Prostate gland (tissue), 2 donors: Measurements from ENCODE around the gene CNTN5. TPM values are rescaled to one million over a fixed set of nuclear protein-coding genes. Genes with fewer than 3 reads are reported as not detected.

Experiments used
- DNase-seq: peaks from one replicate; pipeline ENCODE4 v3.0.0-alpha.2; 2019; ENCODE audit warnings: low spot score
- H3K27ac ChIP-seq, 2 donors: fragments of 200-600 bp; sonication (generic); 2 replicates each; pipeline ENCODE4 v1.5.1; 2017 to 2019
- H3K27me3 ChIP-seq: fragments of 200-600 bp; sonication (generic); replicated peaks from 2 replicates; pipeline ENCODE4 v1.5.1; 2019; ENCODE audit not compliant: insufficient read depth
- H3K36me3 ChIP-seq, 2 donors: fragments of 200-600 bp; sonication (generic); 1 replicate in 1 of 2; 2 replicates in 1 of 2; pipeline versions ENCODE4 v1.5.1 to v1.8.1; 2017 to 2019
- H3K4me1 ChIP-seq: fragments of 200-600 bp; sonication (generic); replicated peaks from 2 replicates; pipeline ENCODE4 v1.5.1; 2019
- H3K4me3 ChIP-seq, 2 donors: fragments of 200-600 bp; sonication (generic); 2 replicates each; pipeline ENCODE4 v1.5.1; 2017 to 2019
- H3K9me3 ChIP-seq: fragments of 200-600 bp; sonication (generic); 2 replicates; pipeline ENCODE4 v1.5.1; 2017
- CTCF ChIP-seq, 4 experiments: fragments of 200-600 bp in 2 of 4; fragments of 450-650 bp in 2 of 4; sonication (generic) in 2 of 4; IDR thresholded peaks; 1 replicate in 3 of 4; 2 replicates in 1 of 4; pipeline ENCODE4 v1.5.1; 2016 to 2019; ENCODE audit warnings: antibody characterized with exemption in 4 of 4, mild to moderate bottlenecking in 2 of 4, moderate library complexity in 2 of 4
- POLR2A ChIP-seq: fragments of 450-650 bp; IDR thresholded peaks from one replicate; pipeline ENCODE4 v1.6.1; 2016; ENCODE audit warnings: antibody characterized with exemption, mild to moderate bottlenecking
- POLR2AphosphoS5 ChIP-seq: sonication (generic); formaldehyde crosslinking; IDR thresholded peaks from one replicate; pipeline ENCODE4 v1.6.1; 2017; ENCODE audit warnings: antibody characterized with exemption
- WGBS: methylation state at CpG from one replicate; pipeline ENCODE4 v1.1.5; 2018; 5-methylcytosine and 5-hydroxymethylcytosine counted together
- intact Hi-C: fragments of 100-400 bp; cut with DNase I; formaldehyde crosslinking; loops from one replicate; pipeline ENCODE4 v1.14.2; 2022
- total RNA-seq, 2 donors: library from RNA; depleted of rRNA; stranded (reverse); fragments of >200 nt; gene quantifications; one replicate each; pipeline ENCODE4 v1.1.0, GENCODE V29; 2016

The CNTN5 gene
- total RNA-seq, 2 donors from 2014 or later: 1.0 TPM; not detected in 1

GRCh38 chr11:100152766-100153165, 1132.0 kb downstream of the CNTN5 start:
- no peaks in the 10 kb centered on the region for H3K36me3 ChIP-seq
- no peaks in the 10 kb centered on the region for H3K27me3 ChIP-seq
- TF ChIP-seq CTCF (IDR thresholded peaks at IDR 0.05) (no peak), POLR2AphosphoS5 (no peak), POLR2A (no peak)
- DNase-seq: no peak
- no peaks in the 10 kb centered on the region for H3K4me1 ChIP-seq
- H3K4me3 ChIP-seq: no peak overlapping the region
- intact Hi-C loops: no loop called here
- no peaks in the 10 kb centered on the region for H3K9me3 ChIP-seq
- no peak overlapping the region for H3K27ac ChIP-seq

GRCh38 chr11:100163471-100163870, 1142.7 kb downstream of the CNTN5 start:
- TF ChIP-seq POLR2A: no peak
- TF ChIP-seq CTCF (IDR thresholded peaks at IDR 0.05): no peak
- TF ChIP-seq POLR2AphosphoS5: no peak
- no peak for DNase-seq
- H3K27ac ChIP-seq: no peak overlapping the region
- no peaks in the 10 kb centered on the region for H3K9me3 ChIP-seq
- no peaks in the 10 kb centered on the region for H3K36me3 ChIP-seq
- intact Hi-C loops: no loop called here
- no peak overlapping the region for H3K4me3 ChIP-seq
- H3K4me1 ChIP-seq: no peaks in the 10 kb centered on the region
- no peaks in the 10 kb centered on the region for H3K27me3 ChIP-seq

GRCh38 chr11:100174881-100175280, 1154.1 kb downstream of the CNTN5 start:
- no peaks in the 10 kb centered on the region for H3K9me3 ChIP-seq
- no peak for DNase-seq
- no peak overlapping the region for H3K27ac ChIP-seq
- no peaks in the 10 kb centered on the region for H3K36me3 ChIP-seq
- TF ChIP-seq POLR2A (no peak), POLR2AphosphoS5 (no peak), CTCF (IDR thresholded peaks at IDR 0.05) (no peak)
- 56% methylated on average over 3 of the region's 3 CpGs for WGBS
- no peaks in the 10 kb centered on the region for H3K27me3 ChIP-seq
- no peak overlapping the region for H3K4me3 ChIP-seq
- H3K4me1 ChIP-seq: no peaks in the 10 kb centered on the region
- intact Hi-C loops: no loop called here

GRCh38 chr11:100176456-100176855, 1155.7 kb downstream of the CNTN5 start:
- Histone ChIP-seq H3K27ac (no peak overlapping the region), H3K27me3 (no peaks in the 10 kb centered on the region), H3K36me3 (no peaks in the 10 kb centered on the region), H3K4me1 (no peaks in the 10 kb centered on the region), H3K4me3 (no peak overlapping the region), H3K9me3 (no peaks in the 10 kb centered on the region)
- DNase-seq: no peak
- TF ChIP-seq POLR2AphosphoS5: no peak
- no peak for TF ChIP-seq POLR2A
- TF ChIP-seq CTCF (IDR thresholded peaks at IDR 0.05): no peak
- intact Hi-C loops: no loop called here

- Histone ChIP-seq H3K27ac (no peak overlapping the region), H3K9me3 (no peaks in the 10 kb centered on the region), H3K27me3 (no peaks in the 10 kb centered on the region), H3K4me1 (no peaks in the 10 kb centered on the region), H3K36me3 (no peaks in the 10 kb centered on the region), H3K4me3 (no peak overlapping the region)
- WGBS: 86% methylated on average over 5 of the region's 5 CpGs
- intact Hi-C loops: no loop called here
- no peak for DNase-seq
- no peak for TF ChIP-seq POLR2AphosphoS5
- no peak for TF ChIP-seq CTCF (IDR thresholded peaks at IDR 0.05)
- TF ChIP-seq POLR2A: no peak
Measured at GRCh38 chr11:100177651-100178050, 1156.9 kb downstream of the CNTN5 start.
